Tibial nerve (tissue), 4 donors: ENCODE measurements around the gene CLIP3. TPM values are rescaled to one million over a fixed set of nuclear protein-coding genes. Genes with fewer than 3 reads are reported as not detected.

Experiments
- DNase-seq, 2 donors: peaks; one replicate each; pipeline ENCODE4 v3.0.0-alpha.2; 2019; ENCODE audit warnings: low spot score in 2 of 2
- H3K27ac ChIP-seq, 4 donors: fragments of 200-600 bp; sonication (generic) in 3 of 4; one replicate each; pipeline ENCODE4 v1.5.1; 2017 to 2019; ENCODE audit warnings: mild to moderate bottlenecking in 1 of 4
- H3K27me3 ChIP-seq, 2 donors: fragments of 200-600 bp; sonication (generic) in 1 of 2; one replicate each; pipeline versions ENCODE4 v1.5.1 to v1.6.0; 2017 to 2019
- H3K36me3 ChIP-seq, 3 donors: fragments of 200-600 bp; sonication (generic); one replicate each; pipeline ENCODE4 v1.5.1; 2018 to 2019
- H3K4me1 ChIP-seq, 4 donors: fragments of 200-600 bp; sonication (generic) in 3 of 4; one replicate each; pipeline ENCODE4 v1.5.1; 2017 to 2019
- H3K4me3 ChIP-seq, 4 donors: fragments of 200-600 bp; sonication (generic) in 3 of 4; one replicate each; pipeline ENCODE4 v1.5.1; 2017 to 2019; ENCODE audit warnings: mild to moderate bottlenecking in 1 of 4, moderate library complexity in 1 of 4
- H3K9me3 ChIP-seq, 4 donors: fragments of 200-600 bp; sonication (generic) in 3 of 4; one replicate each; pipeline ENCODE4 v1.5.1; 2017 to 2019
- CTCF ChIP-seq, 5 experiments: fragments of 200-600 bp in 3 of 5; fragments of 450-650 bp in 2 of 5; sonication (generic) in 3 of 5; IDR thresholded peaks; one replicate each; pipeline ENCODE4 v1.5.1; 2016 to 2019; ENCODE audit warnings: antibody characterized with exemption in 5 of 5, mild to moderate bottlenecking in 3 of 5, moderate library complexity in 2 of 5
- EP300 ChIP-seq, 2 donors: sonication (generic); formaldehyde crosslinking; IDR thresholded peaks; one replicate each; pipeline ENCODE4 v1.6.1; 2017; ENCODE audit warnings: antibody characterized with exemption in 2 of 2, mild to moderate bottlenecking in 1 of 2
- POLR2A ChIP-seq, 2 donors: fragments of 450-650 bp; IDR thresholded peaks; one replicate each; pipeline ENCODE4 v1.6.1; 2017; ENCODE audit warnings: antibody characterized with exemption in 2 of 2, mild to moderate bottlenecking in 2 of 2, moderate library complexity in 2 of 2
- WGBS, 2 donors: methylation state at CpG; one replicate each; pipeline ENCODE4 v1.1.5; 2018; 5-methylcytosine and 5-hydroxymethylcytosine counted together
- total RNA-seq, 4 donors: library from RNA; depleted of rRNA; stranded (reverse); fragments of >200 nt; gene quantifications; one replicate each; pipeline ENCODE4 v1.1.0, GENCODE V29; 2016

Gene CLIP3
- total RNA-seq, 4 donors from 2014 or later, result 20.1 to 44.7 (median 24.6) TPM

- H3K4me3 ChIP-seq, result peak within 1 kb of the TSS; percentile 47 to 77 (median 59)
- peak; percentile 86 to 90 for DNase-seq
- WGBS, 2 donors, result 1% methylated on average over 67 to 70 of the region's 76 CpGs
- H3K4me1 ChIP-seq, result peaks cover 0 to 19% (median 8%) of the 10 kb centered on the region in 4 donors
- H3K27ac ChIP-seq, result peak within 1 kb of the TSS; percentile 87 to 93 (median 90)
- H3K36me3 ChIP-seq, result no peaks in the 10 kb centered on the region
- TF ChIP-seq POLR2A (IDR thresholded peaks at IDR 0.05), result no peak
- H3K9me3 ChIP-seq, result no peaks in the 10 kb centered on the region
- H3K27me3 ChIP-seq, result no peaks in the 10 kb centered on the region
Observed at GRCh38 chr19:36054733-36055686, 22.3 kb upstream of the CLIP3 start, which contains the start of gene WDR62. TSS of gene WDR62 (plus strand) at chr19:36054897. CDS start at chr19:36054972, 75 bp downstream.

- Histone ChIP-seq H3K4me1 (peaks cover 0 to 19% (median 8%) of the 10 kb centered on the region in 4 donors), H3K4me3 (peak within 1 kb of the TSS; percentile 47 to 77 (median 59)), H3K9me3 (no peaks in the 10 kb centered on the region), H3K36me3 (no peaks in the 10 kb centered on the region), H3K27ac (peak within 1 kb of the TSS; percentile 87 to 93 (median 90)), H3K27me3 (no peaks in the 10 kb centered on the region)
- TF ChIP-seq POLR2A (IDR thresholded peaks at IDR 0.05) (peak; percentile 31 to 84), CTCF (IDR thresholded peaks at IDR 0.05) (peak; percentile 58 to 87 (median 68)), EP300 (IDR thresholded peaks at IDR 0.05) (peak; percentile 95 to 100)
- DNase-seq, result peak; percentile 100
- WGBS, 2 donors, result 0 to 1% methylated on average over 25 to 47 of the region's 56 CpGs
Observed at GRCh38 chr19:36054119-36054732, 21.6 kb upstream of the CLIP3 start, which contains the start of gene THAP8. TSS of gene THAP8 (minus strand) at chr19:36054285. CDS start at chr19:36054217, 68 bp downstream.

GRCh38 chr19:36051637-36052036 is 19.0 kb upstream of the CLIP3 start:
- H3K27me3 ChIP-seq, result no peaks in the 10 kb centered on the region
- no peaks in the 10 kb centered on the region for H3K36me3 ChIP-seq
- TF ChIP-seq CTCF (IDR thresholded peaks at IDR 0.05) (no peak), POLR2A (IDR thresholded peaks at IDR 0.05) (no peak), EP300 (IDR thresholded peaks at IDR 0.05) (no peak)
- DNase-seq, result no peak
- H3K9me3 ChIP-seq, result no peaks in the 10 kb centered on the region
- H3K4me1 ChIP-seq, result peaks cover 0 to 27% (median 14%) of the 10 kb centered on the region in 4 donors
- 89 to 94% methylated on average over 4 of the region's 4 CpGs for WGBS, 2 donors
- peak overlapping the region in 2 of 4 donors; percentile 48 to 93 for H3K27ac ChIP-seq
- no peak overlapping the region for H3K4me3 ChIP-seq

GRCh38 chr19:36051236-36051635 is 18.6 kb upstream of the CLIP3 start:
- Histone ChIP-seq H3K27me3 (no peaks in the 10 kb centered on the region), H3K36me3 (no peaks in the 10 kb centered on the region), H3K27ac (peak overlapping the region in 1 of 4 donors; percentile 48), H3K9me3 (no peaks in the 10 kb centered on the region), H3K4me3 (no peak overlapping the region), H3K4me1 (peaks cover 0 to 27% (median 14%) of the 10 kb centered on the region in 4 donors)
- WGBS, 2 donors, result 52 to 54% methylated on average over 3 of the region's 3 CpGs
- DNase-seq, result no peak
- no peak for TF ChIP-seq CTCF (IDR thresholded peaks at IDR 0.05)

GRCh38 chr19:36049080-36049698 is 16.5 kb upstream of the CLIP3 start:
- Histone ChIP-seq H3K4me3 (no peak overlapping the region), H3K36me3 (no peaks in the 10 kb centered on the region), H3K27me3 (no peaks in the 10 kb centered on the region), H3K9me3 (no peaks in the 10 kb centered on the region), H3K27ac (no peak overlapping the region), H3K4me1 (peaks cover 0 to 19% (median 8%) of the 10 kb centered on the region in 4 donors)
- 88 to 95% methylated on average over 4 of the region's 4 CpGs for whole genome bisulfite sequencing, 2 donors
- no peak for DNase-seq
- TF ChIP-seq CTCF (IDR thresholded peaks at IDR 0.05) (no peak), EP300 (IDR thresholded peaks at IDR 0.05) (no peak), POLR2A (IDR thresholded peaks at IDR 0.05) (no peak)
